Stomach smooth muscle (tissue), 2 donors: ENCODE data around the gene TRAM2.
A peak's percentile ranks its signal among the peaks of the same experiment; 100 is the strongest.

Source experiments
- H3K27ac ChIP-seq: one replicate; pipeline ENCODE4 v1.7.0; 2013; ENCODE audit warnings: mild to moderate bottlenecking, low read length, inconsistent platforms
- H3K27me3 ChIP-seq, 2 donors: one replicate each; pipeline ENCODE4 v1.7.0; 2013; ENCODE audit warnings: low read length in 2 of 2; ENCODE audit not compliant: insufficient read depth in 2 of 2, control insufficient read depth in 1 of 2
- H3K36me3 ChIP-seq, 2 donors: one replicate each; pipeline ENCODE4 v1.7.0; 2013; ENCODE audit warnings: low read length in 2 of 2; ENCODE audit not compliant: control insufficient read depth in 2 of 2, insufficient read depth in 2 of 2
- H3K4me1 ChIP-seq: one replicate; pipeline ENCODE4 v1.7.0; 2013; ENCODE audit warnings: low read length; ENCODE audit not compliant: control insufficient read depth, insufficient read depth
- H3K4me3 ChIP-seq, 2 donors: one replicate each; pipeline ENCODE4 v1.7.0; 2013; ENCODE audit warnings: low read length in 2 of 2
- H3K9ac ChIP-seq, 2 donors: one replicate each; pipeline ENCODE4 v1.7.0; 2013; ENCODE audit warnings: low read length in 2 of 2, mild to moderate bottlenecking in 1 of 2
- H3K9me3 ChIP-seq, 2 donors: one replicate each; pipeline ENCODE4 v1.7.0; 2013; ENCODE audit warnings: low read length in 2 of 2; ENCODE audit not compliant: control insufficient read depth in 2 of 2
- donor health status: healthy.
- donor health status: Pancreatic carcinoma.

TRAM2 gene

DNA sequence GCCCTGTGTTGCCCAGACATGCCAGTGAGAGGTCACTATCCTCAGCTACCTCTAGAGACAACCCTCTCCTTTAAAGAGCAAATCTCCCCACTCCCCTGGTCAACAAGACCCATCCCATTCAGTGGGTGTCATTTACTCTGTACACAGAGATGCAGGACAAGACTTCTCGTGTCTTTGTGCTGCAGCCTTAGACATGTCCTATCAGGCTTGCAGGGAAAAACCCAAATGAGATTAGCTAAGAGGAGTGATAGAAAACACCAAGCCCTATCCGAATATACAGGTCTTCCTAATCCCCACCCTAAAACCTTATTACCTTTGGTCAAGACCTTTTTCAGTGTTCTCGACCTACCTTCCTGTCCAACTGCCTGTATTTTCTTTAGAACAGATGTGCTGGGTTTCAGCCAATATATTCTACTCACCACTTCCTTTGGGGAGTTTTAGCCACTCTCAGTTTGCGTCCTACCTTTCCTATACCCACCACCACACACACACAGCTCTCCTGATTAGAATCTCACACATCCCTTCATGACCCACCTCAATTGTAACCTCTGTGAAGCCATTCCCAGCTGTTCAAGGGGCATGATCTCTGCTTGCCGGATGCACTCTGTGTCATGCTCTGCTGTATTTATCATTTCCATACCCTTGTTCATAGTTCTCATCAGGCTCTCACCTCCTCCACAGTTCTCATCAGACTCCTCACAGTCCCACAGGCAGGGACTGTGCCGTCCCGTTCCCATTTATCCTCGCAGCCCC, 39.7 kb downstream of the TRAM2 start:
- peaks cover 11 to 12% of the 10 kb centered on the region in 2 donors for H3K36me3 ChIP-seq
- H3K9me3 ChIP-seq: no peaks in the 10 kb centered on the region
- H3K4me3 ChIP-seq: peak overlapping the region in 1 of 2 donors; percentile 8
- H3K27me3 ChIP-seq: no peaks in the 10 kb centered on the region
- no peak overlapping the region for H3K27ac ChIP-seq
- no peak overlapping the region for H3K9ac ChIP-seq
- peaks cover 42% of the 10 kb centered on the region for H3K4me1 ChIP-seq

DNA sequence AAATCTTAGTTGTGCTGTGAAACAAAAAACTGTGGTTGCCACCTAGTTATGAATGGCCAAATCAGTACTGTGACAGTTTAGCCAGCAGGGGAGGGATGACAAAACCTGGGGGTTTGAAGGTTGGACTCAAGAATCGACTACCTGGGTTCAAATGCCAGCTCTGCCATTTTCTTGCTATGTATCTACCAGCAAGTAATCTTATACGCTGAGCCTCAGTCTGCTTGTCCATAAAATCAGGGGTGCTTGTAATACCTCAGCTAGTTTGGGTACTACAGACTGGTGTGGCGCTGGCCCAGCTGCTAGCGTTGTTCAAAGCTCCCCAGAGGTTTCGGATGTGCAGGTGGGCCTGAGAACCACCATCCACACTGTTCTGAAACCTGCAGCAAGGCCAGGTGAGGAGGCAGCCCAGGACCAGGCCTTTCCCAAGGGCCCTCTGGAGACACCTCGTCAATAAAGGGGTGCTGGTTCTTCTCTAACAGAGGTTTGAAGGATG, 40.4 kb downstream of the TRAM2 start:
- H3K36me3 ChIP-seq: peaks cover 11 to 12% of the 10 kb centered on the region in 2 donors
- H3K9me3 ChIP-seq: no peaks in the 10 kb centered on the region
- no peak overlapping the region for H3K27ac ChIP-seq
- H3K27me3 ChIP-seq: no peaks in the 10 kb centered on the region
- H3K4me3 ChIP-seq: no peak overlapping the region
- H3K9ac ChIP-seq: no peak overlapping the region
- H3K4me1 ChIP-seq: peaks cover 40% of the 10 kb centered on the region

- Histone ChIP-seq H3K9me3 (no peaks in the 10 kb centered on the region), H3K9ac (no peak overlapping the region), H3K4me3 (no peak overlapping the region), H3K27me3 (no peaks in the 10 kb centered on the region), H3K4me1 (peaks cover 37% of the 10 kb centered on the region), H3K27ac (no peak overlapping the region), H3K36me3 (peaks cover 11 to 12% of the 10 kb centered on the region in 2 donors)
Observed at GRCh38 chr6:52535711-52536423, 41.0 kb downstream of the TRAM2 start.

DNA sequence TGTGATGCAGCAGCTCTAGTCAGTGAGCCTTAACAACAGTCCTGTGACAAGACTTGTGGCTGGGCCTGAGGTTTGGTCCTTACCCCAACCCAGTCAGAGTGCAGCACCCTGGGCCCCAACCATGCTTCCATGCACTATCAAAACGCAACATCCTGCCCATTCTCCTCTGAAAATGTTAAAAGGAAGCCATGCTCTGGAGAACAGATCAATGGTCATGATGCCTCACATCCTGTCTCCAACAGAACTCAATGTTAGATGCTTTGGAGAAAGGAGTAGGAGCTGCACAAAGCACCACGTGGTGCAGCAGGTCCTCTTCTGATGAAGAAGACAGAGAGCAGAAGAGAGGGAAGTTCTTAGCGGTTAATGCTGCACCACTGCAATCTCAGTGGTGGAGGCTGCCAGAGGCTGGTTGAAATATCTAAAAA, 41.9 kb downstream of the TRAM2 start:
- Histone ChIP-seq H3K9me3 (no peaks in the 10 kb centered on the region), H3K27me3 (no peaks in the 10 kb centered on the region), H3K4me3 (no peak overlapping the region), H3K36me3 (peaks cover 11 to 12% of the 10 kb centered on the region in 2 donors), H3K4me1 (peaks cover 28% of the 10 kb centered on the region), H3K27ac (no peak overlapping the region), H3K9ac (no peak overlapping the region)

DNA sequence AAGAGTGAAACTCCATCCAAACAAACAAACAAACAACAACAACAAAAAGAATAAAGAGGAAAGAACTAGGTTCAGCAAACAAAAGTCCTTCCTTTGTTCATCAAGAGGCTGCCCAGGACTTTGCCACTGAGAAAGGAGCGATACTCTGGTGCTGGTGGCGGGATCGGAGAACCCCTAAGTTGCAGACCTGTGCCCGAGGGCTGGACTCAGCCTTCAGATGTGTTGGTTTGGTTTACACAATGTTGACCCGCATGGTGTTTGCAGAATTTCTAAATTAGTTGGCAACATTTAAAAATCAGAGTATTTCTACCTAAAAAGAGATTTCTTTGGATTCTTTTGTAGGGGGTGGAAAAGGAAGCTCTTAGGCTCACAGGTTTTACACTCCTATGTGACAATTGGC, 42.5 kb downstream of the TRAM2 start:
- no peaks in the 10 kb centered on the region for H3K9me3 ChIP-seq
- H3K27me3 ChIP-seq: no peaks in the 10 kb centered on the region
- peaks cover 12 to 14% of the 10 kb centered on the region in 2 donors for H3K36me3 ChIP-seq
- H3K9ac ChIP-seq: no peak overlapping the region
- peaks cover 24% of the 10 kb centered on the region for H3K4me1 ChIP-seq
- no peak overlapping the region for H3K4me3 ChIP-seq
- H3K27ac ChIP-seq: no peak overlapping the region

- Histone ChIP-seq H3K4me1 (peaks cover 20% of the 10 kb centered on the region), H3K9ac (no peak overlapping the region), H3K27me3 (no peaks in the 10 kb centered on the region), H3K4me3 (no peak overlapping the region), H3K27ac (no peak overlapping the region), H3K36me3 (peaks cover 12 to 14% of the 10 kb centered on the region in 2 donors), H3K9me3 (no peaks in the 10 kb centered on the region)
Observed at GRCh38 chr6:52533491-52533890, 43.4 kb downstream of the TRAM2 start.

- H3K36me3 ChIP-seq: peaks cover 12 to 15% of the 10 kb centered on the region in 2 donors
- H3K4me1 ChIP-seq: peaks cover 10% of the 10 kb centered on the region
- no peak overlapping the region for H3K27ac ChIP-seq
- no peak overlapping the region for H3K9ac ChIP-seq
- H3K27me3 ChIP-seq: no peaks in the 10 kb centered on the region
- H3K4me3 ChIP-seq: no peak overlapping the region
- no peaks in the 10 kb centered on the region for H3K9me3 ChIP-seq
Observed at GRCh38 chr6:52532457-52532856, 44.4 kb downstream of the TRAM2 start.

- Histone ChIP-seq H3K4me3 (no peak overlapping the region), H3K27me3 (no peaks in the 10 kb centered on the region), H3K4me1 (peaks cover 9% of the 10 kb centered on the region), H3K27ac (no peak overlapping the region), H3K9ac (no peak overlapping the region), H3K9me3 (no peaks in the 10 kb centered on the region), H3K36me3 (peaks cover 12 to 15% of the 10 kb centered on the region in 2 donors)
Observed at GRCh38 chr6:52531834-52532233, 45.0 kb downstream of the TRAM2 start.

- Histone ChIP-seq H3K9ac (no peak overlapping the region), H3K27ac (no peak overlapping the region), H3K36me3 (peaks cover 12 to 15% of the 10 kb centered on the region in 2 donors)
Observed at GRCh38 chr6:52531396-52531795, 45.5 kb downstream of the TRAM2 start.

DNA sequence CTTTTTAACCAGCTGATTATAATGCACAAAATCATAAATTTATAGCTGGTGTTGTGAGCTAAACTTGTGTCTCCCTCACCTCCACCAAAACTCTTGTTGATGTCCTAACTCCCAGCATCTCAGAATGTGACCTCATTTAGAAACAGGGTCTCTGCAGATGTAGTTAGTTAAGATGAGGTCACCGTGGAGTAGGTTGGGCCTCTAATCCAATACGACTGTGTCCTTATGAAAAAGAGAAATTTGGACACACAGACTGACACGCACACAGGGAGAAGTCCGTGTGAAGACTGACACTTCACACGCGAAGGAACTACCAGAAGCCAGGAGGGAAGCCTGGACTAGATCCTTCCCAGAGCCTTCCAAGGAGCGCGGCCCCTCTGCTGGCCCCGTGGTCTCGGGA, 46.5 kb downstream of the TRAM2 start:
- no peaks in the 10 kb centered on the region for H3K9me3 ChIP-seq
- no peak overlapping the region for H3K9ac ChIP-seq
- peaks cover 12 to 13% of the 10 kb centered on the region in 2 donors for H3K36me3 ChIP-seq
- H3K27me3 ChIP-seq: no peaks in the 10 kb centered on the region
- no peak overlapping the region for H3K27ac ChIP-seq
- H3K4me1 ChIP-seq: peaks cover 2% of the 10 kb centered on the region
- no peak overlapping the region for H3K4me3 ChIP-seq

More at GRCh38 chr6:52531396-52531795, 45.5 kb downstream of the TRAM2 start:
- H3K9me3 ChIP-seq: no peaks in the 10 kb centered on the region
- no peak overlapping the region for H3K4me3 ChIP-seq
- H3K27me3 ChIP-seq: no peaks in the 10 kb centered on the region
- peaks cover 5% of the 10 kb centered on the region for H3K4me1 ChIP-seq
